Type B pancreatic cell (in vitro differentiated cells): ENCODE data around the gene RAB26. TPM values are rescaled to one million over a fixed set of nuclear protein-coding genes. Genes with fewer than 3 reads are reported as not detected.
"Not testable (repeated sequence)": the region's sequence is repeated elsewhere in the genome, so short reads cannot be mapped to it uniquely, and the experiment has no call there.

Experiments used
- DNase-seq: peaks from one replicate; pipeline ENCODE4 v3.0.0; 2021; ENCODE audit warnings: mixed read lengths; ENCODE audit not compliant: unreplicated experiment; ENCODE audit errors: extremely low spot score
- H3K27ac Mint-ChIP-seq: 2 replicates; pipeline ENCODE4 v1.8.0; 2021; ENCODE audit warnings: mild to moderate bottlenecking, mixed read lengths
- H3K27me3 Mint-ChIP-seq: 2 replicates; pipeline ENCODE4 v1.8.0; 2021; ENCODE audit warnings: mixed read lengths
- H3K36me3 Mint-ChIP-seq: 2 replicates; pipeline ENCODE4 v1.8.0; 2021; ENCODE audit warnings: mixed read lengths
- H3K4me1 Mint-ChIP-seq: one replicate; pipeline ENCODE4 v1.8.0; 2021; ENCODE audit warnings: mixed read lengths; ENCODE audit not compliant: unreplicated experiment
- H3K4me3 Mint-ChIP-seq: 2 replicates; pipeline ENCODE4 v1.8.0; 2021; ENCODE audit warnings: mild to moderate bottlenecking, mixed read lengths
- H3K9me3 Mint-ChIP-seq: 2 replicates; pipeline ENCODE4 v1.8.0; 2021; ENCODE audit warnings: mixed read lengths
- CTCF ChIP-seq: fragments of 200-600 bp; sonication (generic); conservative IDR thresholded peaks from 2 replicates; pipeline ENCODE4 v1.5.0; 2021; ENCODE audit warnings: antibody characterized with exemption, mild to moderate bottlenecking
- long read RNA-seq: library from polyadenylated mRNA; unstranded; transcript quantifications from one replicate; pipeline ENCODE4 v2.0.0, GENCODE V29; 2020
- total RNA-seq: library from RNA; stranded (reverse); gene quantifications from 2 replicates; pipeline ENCODE4 v1.2.1, GENCODE V29; 2021; ENCODE audit warnings: low replicate concordance

RAB26 gene
- 7.4 and 9.9 TPM in 2 replicates for total RNA-seq
- long read RNA-seq, partial matches to known transcripts: 0 of 3 reads
- long read RNA-seq, other reads (novel, unspliced or antisense): 3 of 3 reads

- Mint-ChIP-seq H3K4me3 (peak within 1 kb of the TSS; percentile 65), H3K27ac (no peak within 1 kb of the TSS), H3K27me3 (no peaks in the 10 kb centered on the region), H3K9me3 (no peaks in the 10 kb centered on the region), H3K4me1 (peaks cover 11% of the 10 kb centered on the region), H3K36me3 (no peaks in the 10 kb centered on the region)
- DNase-seq: no peak
- no peak for TF ChIP-seq CTCF
These were observed at the start of gene RAB26 for GRCh38 chr16:2147981-2148671. Gene RAB26, plus strand, starts transcription at chr16:2148625. Its CDS starts 159 bp downstream, at chr16:2148784.

- peak overlapping the region; percentile 53 for H3K27ac Mint-ChIP-seq
- H3K36me3 Mint-ChIP-seq, H3K9me3 Mint-ChIP-seq, H3K4me1 Mint-ChIP-seq, DNase-seq, H3K4me3 Mint-ChIP-seq, H3K27me3 Mint-ChIP-seq: not testable (repeated sequence)
These were observed 46.8 kb upstream of the RAB26 start for GRCh38 chr16:2101581-2101980.

GRCh38 chr16:2102471-2102870 is 46.0 kb upstream of the RAB26 start:
- no peak for DNase-seq
- Mint-ChIP-seq H3K27me3 (no peaks in the 10 kb centered on the region), H3K27ac (no peak overlapping the region), H3K4me3 (no peak overlapping the region), H3K4me1 (no peaks in the 10 kb centered on the region), H3K36me3 (peaks cover 5% of the 10 kb centered on the region), H3K9me3 (no peaks in the 10 kb centered on the region)
- TF ChIP-seq CTCF: no peak

- not testable (repeated sequence) for H3K36me3 Mint-ChIP-seq, H3K9me3 Mint-ChIP-seq, H3K27me3 Mint-ChIP-seq, H3K27ac Mint-ChIP-seq, H3K4me1 Mint-ChIP-seq, H3K4me3 Mint-ChIP-seq, DNase-seq
These were observed 44.0 kb upstream of the RAB26 start for GRCh38 chr16:2104464-2104863.

- not testable (repeated sequence) for H3K4me3 Mint-ChIP-seq, H3K4me1 Mint-ChIP-seq, H3K27me3 Mint-ChIP-seq, DNase-seq, H3K27ac Mint-ChIP-seq, H3K36me3 Mint-ChIP-seq, H3K9me3 Mint-ChIP-seq
These were observed 43.1 kb upstream of the RAB26 start for GRCh38 chr16:2105291-2105690.

GRCh38 chr16:2105769-2106168 is 42.7 kb upstream of the RAB26 start:
- H3K4me3 Mint-ChIP-seq, H3K27me3 Mint-ChIP-seq, DNase-seq, H3K4me1 Mint-ChIP-seq, H3K36me3 Mint-ChIP-seq, H3K9me3 Mint-ChIP-seq, H3K27ac Mint-ChIP-seq: not testable (repeated sequence)

- H3K4me3 Mint-ChIP-seq, H3K4me1 Mint-ChIP-seq, H3K9me3 Mint-ChIP-seq, DNase-seq, H3K27ac Mint-ChIP-seq, H3K36me3 Mint-ChIP-seq, H3K27me3 Mint-ChIP-seq: not testable (repeated sequence)
These were observed 42.2 kb upstream of the RAB26 start for GRCh38 chr16:2106211-2106610.

GRCh38 chr16:2107121-2107790 is 41.2 kb upstream of the RAB26 start:
- not testable (repeated sequence) for H3K4me3 Mint-ChIP-seq, H3K27me3 Mint-ChIP-seq, H3K4me1 Mint-ChIP-seq, H3K9me3 Mint-ChIP-seq, H3K36me3 Mint-ChIP-seq, DNase-seq, H3K27ac Mint-ChIP-seq

- not testable (repeated sequence) for DNase-seq, H3K4me1 Mint-ChIP-seq, H3K4me3 Mint-ChIP-seq, H3K27me3 Mint-ChIP-seq, H3K9me3 Mint-ChIP-seq, H3K27ac Mint-ChIP-seq, H3K36me3 Mint-ChIP-seq
These were observed 40.7 kb upstream of the RAB26 start for GRCh38 chr16:2107791-2108125.

- H3K4me3 Mint-ChIP-seq, H3K9me3 Mint-ChIP-seq, DNase-seq, H3K36me3 Mint-ChIP-seq, H3K27me3 Mint-ChIP-seq, H3K4me1 Mint-ChIP-seq, H3K27ac Mint-ChIP-seq: not testable (repeated sequence)
These were observed 39.8 kb upstream of the RAB26 start for GRCh38 chr16:2108446-2109270.

- not testable (repeated sequence) for H3K4me1 Mint-ChIP-seq, H3K9me3 Mint-ChIP-seq, H3K27me3 Mint-ChIP-seq, H3K36me3 Mint-ChIP-seq, H3K27ac Mint-ChIP-seq, H3K4me3 Mint-ChIP-seq, DNase-seq
These were observed 39.2 kb upstream of the RAB26 start for GRCh38 chr16:2109271-2109580.

- H3K9me3 Mint-ChIP-seq, H3K27ac Mint-ChIP-seq, DNase-seq, H3K36me3 Mint-ChIP-seq, H3K27me3 Mint-ChIP-seq, H3K4me3 Mint-ChIP-seq, H3K4me1 Mint-ChIP-seq: not testable (repeated sequence)
These were observed 38.6 kb upstream of the RAB26 start for GRCh38 chr16:2109872-2110271.
